Smooth muscle cell of bladder (primary cell): ENCODE results near the gene PPP4R4. TPM values are rescaled to one million over a fixed set of nuclear protein-coding genes. Genes with fewer than 3 reads are reported as not detected.

Experiments
- total RNA-seq: library from RNA; depleted of rRNA; stranded (reverse); fragments of >200 nt; gene quantifications from 2 replicates; pipeline ENCODE4 v1.2.3, GENCODE V29; 2014

PPP4R4 gene
- total RNA-seq: 1.7 and 4.1 TPM in 2 replicates

GRCh38 chr14:94173885-94174603 lies at the start of gene PPP4R4:
Gene PPP4R4 (plus strand): TSS chr14:94174322. CDS start chr14:94174466, 144 bp downstream.

GRCh38 chr14:94129111-94129757 lies 44.9 kb upstream of the PPP4R4 start, which contains the start of gene IFI27L2:
Gene IFI27L2 (minus strand): TSS chr14:94129604. CDS start chr14:94129564, 40 bp downstream.

DNA sequence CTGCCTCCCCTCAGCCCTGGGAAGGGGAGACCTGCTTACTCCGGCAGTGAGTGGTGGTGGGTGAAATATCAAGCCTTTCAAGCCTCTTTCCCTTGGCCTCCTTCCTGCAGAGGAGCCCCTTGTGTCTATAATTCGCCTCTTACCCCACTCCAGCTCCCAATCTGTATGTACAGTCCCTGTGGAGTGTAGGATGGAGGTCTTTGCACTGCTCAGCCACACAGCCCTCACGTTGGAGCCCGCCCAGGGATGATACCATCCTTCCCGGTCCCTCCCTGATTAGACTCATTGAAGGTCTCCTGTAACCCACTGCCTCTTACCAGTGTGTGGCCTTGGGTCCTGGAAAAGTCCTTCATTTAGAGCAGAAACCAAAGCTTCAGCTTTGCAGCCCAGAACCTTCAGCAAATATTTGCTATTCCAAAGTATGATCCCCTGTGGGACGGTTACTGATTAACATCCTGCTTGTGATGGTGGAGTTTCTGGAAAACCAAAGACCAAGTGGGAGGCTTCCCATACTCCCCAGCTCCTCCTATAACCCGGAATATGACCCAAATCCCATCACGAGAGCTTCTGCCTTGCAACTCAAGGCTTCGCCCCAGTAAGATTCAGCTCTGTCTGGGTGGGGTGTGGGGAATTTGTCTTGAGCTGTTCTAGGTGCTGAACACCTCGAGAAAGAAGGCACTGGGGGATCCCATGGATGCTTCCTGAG lies 118.9 kb downstream of the PPP4R4 start, which contains the start of gene SERPINA10:
Gene SERPINA10 (minus strand): TSS at position 397 of the 706 bp plus-strand sequence. CDS start 2,675 bp downstream, outside the sequence.

GRCh38 chr14:94322648-94323570 lies 148.8 kb downstream of the PPP4R4 start, which contains the start of gene SERPINA6:
Gene SERPINA6 (minus strand): TSS chr14:94323336. CDS start chr14:94314648, 8,688 bp downstream.

Other genes with a start within 250 kb of the PPP4R4 start
- gene FAM181A, start 247.0 kb upstream of the PPP4R4 start, total RNA-seq: not detected in 2 replicates
- gene ASB2, start 197.8 kb upstream of the PPP4R4 start, total RNA-seq: 0.28 and 0.55 TPM in 2 replicates
- not detected in 2 replicates for gene CCDC197, start 177.0 kb upstream of the PPP4R4 start, total RNA-seq
- gene OTUB2, start 148.0 kb upstream of the PPP4R4 start, total RNA-seq: 0.85 and 0.92 TPM in 2 replicates
- 97.8 and 132 TPM in 2 replicates for gene DDX24, start 93.1 kb upstream of the PPP4R4 start, total RNA-seq
- 15.9 and 17.7 TPM in 2 replicates for gene IFI27L1, start 93.0 kb upstream of the PPP4R4 start, total RNA-seq
- gene IFI27, start 63.6 kb upstream of the PPP4R4 start, total RNA-seq: 14.3 and 16.4 TPM in 2 replicates
- gene IFI27L2, start 44.7 kb upstream of the PPP4R4 start, total RNA-seq: 223 and 280 TPM in 2 replicates
- not detected in 2 replicates for gene SERPINA10, start 118.9 kb downstream of the PPP4R4 start, total RNA-seq
- not detected in 2 replicates for gene SERPINA6, start 149.0 kb downstream of the PPP4R4 start, total RNA-seq
- not detected in 2 replicates for gene SERPINA2, start 192.4 kb downstream of the PPP4R4 start, total RNA-seq
- under 0.01 TPM in 1 of 2 replicates, not detected in the other for gene SERPINA1, start 214.3 kb downstream of the PPP4R4 start, total RNA-seq